HK-2 (cell line): ENCODE results near the gene PTPRS.
"Not testable (repeated sequence)": the region's sequence is repeated elsewhere in the genome, so short reads cannot be mapped to it uniquely, and the experiment has no call there.

ENCODE experiments used
- DNase-seq: peaks from one replicate; pipeline ENCODE4 v3.0.0-alpha.2; 2018; ENCODE audit not compliant: unreplicated experiment

PTPRS gene

GRCh38 chr19:5340637-5341447 is at the start of gene PTPRS:
Gene PTPRS, minus strand, starts transcription at chr19:5340812. Its CDS starts 54,672 bp downstream, at chr19:5286140.
- peak; percentile 90 for DNase-seq

DNA sequence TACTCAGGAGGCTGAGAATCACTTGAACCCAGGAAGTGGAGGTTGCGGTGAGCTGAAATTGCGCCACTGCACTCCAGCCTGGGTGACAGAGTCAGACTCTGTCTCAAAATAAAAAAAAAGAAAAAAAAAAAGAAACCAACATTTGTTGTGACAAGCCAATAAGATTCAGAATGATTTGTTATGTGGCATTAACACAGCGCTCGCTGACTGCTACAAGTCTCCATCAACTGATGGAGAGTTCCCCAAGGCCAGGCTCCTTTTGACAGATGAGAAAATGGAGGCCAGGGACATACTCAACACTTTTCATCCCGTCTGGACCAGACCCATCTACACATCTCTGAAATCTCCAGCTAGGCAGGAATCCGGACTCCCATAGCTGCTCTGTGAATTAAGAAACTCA is 48.7 kb upstream of the PTPRS start:
- DNase-seq, result no peak

- no peak for DNase-seq
These were observed 46.9 kb upstream of the PTPRS start for GRCh38 chr19:5387472-5387871.

DNA sequence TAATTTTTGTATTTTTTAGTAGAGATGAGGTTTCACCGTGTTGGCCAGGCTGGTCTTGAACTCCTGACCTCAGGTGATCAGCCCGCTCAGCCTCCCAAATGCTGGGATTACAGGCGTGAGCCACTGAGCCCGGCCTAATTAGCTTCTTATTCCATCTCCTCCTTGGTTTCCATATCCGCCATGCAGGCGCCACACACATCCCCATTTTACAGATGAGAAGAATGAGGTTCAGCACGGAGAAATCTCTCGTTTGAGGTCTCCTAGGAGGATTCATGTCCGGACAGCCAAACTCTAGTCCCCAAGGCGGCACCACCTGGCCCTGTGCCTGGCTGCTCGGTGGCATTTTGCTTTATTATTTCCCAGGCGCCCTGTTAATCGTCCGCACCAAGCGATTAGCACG is 46.2 kb upstream of the PTPRS start:
- DNase-seq, result no peak

- not testable (repeated sequence) for DNase-seq
These were observed 40.6 kb upstream of the PTPRS start for GRCh38 chr19:5381197-5381596.

DNA sequence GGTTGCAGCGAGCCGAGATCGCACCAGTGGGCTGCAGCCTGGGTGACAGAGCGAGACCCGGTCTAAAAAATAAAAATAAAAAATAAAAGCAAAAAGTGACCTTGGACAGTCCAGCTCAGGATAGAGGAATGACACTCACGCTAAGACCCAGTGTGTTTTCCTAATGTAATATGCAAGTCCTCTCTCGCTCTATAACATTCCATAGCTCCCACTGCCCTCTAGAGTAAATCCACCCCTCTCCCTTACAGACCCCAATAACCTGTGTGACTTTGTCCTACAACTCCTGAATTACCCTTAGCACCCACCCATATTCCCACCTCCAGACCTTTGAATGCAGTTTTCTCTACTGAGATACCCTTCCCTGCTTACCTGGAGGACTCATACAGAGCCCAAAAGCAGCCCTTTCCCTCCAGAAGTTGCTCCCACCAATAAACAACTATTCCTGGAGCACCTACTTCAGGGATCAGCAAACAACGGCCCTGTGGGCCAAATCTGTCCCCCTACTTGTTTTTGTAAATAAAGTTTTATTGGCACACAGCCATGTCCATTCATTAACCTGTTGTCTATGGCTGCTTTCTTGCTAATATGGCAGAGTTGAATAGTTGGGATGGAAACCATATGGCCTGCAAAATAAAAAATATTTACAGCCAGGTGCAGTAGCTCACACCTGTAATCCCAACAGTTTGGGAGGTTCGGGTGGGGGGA is 39.8 kb upstream of the PTPRS start:
- DNase-seq, result no peak

DNA sequence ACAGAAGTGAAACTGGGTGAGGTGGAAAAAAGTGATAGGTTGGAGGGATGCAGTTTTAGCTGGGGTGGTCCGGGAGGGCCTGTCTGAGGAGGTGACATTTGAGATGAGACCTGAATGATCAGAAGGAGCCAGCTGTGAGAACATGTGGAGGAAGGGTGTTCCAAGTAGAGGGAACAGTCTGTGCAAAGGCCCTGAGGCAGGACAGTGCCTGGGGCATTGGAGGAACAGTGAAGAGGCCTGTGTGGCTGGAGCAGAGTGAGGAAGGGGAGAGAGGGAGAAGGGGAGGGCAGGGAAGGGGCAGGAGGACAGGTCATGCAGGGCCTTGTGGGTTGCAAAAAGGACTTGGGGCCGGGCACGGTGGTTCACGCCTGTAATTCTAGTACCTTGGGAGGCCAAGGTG is 36.3 kb upstream of the PTPRS start:
- DNase-seq, result no peak

GRCh38 chr19:5372572-5373200 is 32.1 kb upstream of the PTPRS start:
- no peak for DNase-seq

GRCh38 chr19:5369962-5370367 is 29.4 kb upstream of the PTPRS start:
- peak; percentile 52 for DNase-seq

DNA sequence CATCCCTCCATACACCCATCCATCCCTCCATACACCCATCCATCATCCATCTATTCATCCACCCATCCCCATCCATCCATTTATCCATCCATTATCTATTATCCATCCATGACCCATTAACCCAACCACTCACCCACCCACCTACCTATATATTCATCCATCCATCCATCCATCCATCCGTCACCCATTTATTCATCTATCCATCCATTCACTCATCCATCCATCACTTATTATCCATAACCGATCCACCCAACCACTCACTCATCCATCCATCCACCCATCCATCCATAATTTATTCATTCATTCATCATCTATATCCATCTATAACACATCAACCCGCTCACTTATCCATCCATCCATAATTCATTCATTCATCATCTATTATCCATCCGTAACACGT is 28.7 kb upstream of the PTPRS start:
- no peak for DNase-seq

DNA sequence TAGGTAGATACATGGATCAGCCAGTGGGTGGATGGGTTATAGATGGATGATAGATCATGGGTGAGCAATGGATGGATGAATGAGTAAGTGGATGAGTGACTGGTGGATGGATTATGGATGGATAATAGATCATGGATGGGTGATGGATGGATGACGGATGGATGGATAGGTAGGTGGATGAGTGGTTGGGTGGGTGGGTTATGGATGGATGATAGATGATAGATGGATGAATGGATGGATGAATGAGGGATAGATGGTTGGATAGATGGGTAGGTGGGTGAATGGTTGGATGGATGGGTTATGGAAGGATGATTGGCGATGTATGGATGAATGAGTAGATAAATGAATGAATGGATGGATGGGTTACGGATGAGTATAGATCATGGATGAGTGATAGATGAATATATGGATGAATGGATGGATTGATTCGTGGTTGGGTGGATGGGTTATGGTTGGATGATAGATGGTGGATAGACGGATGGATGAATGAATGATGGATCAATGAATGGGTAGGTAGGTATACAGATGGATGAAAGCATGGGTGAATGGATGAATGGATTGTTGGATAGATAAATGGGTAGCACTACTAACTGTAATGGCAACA is 27.0 kb upstream of the PTPRS start:
- no peak for DNase-seq

GRCh38 chr19:5365905-5366304 is 25.3 kb upstream of the PTPRS start:
- DNase-seq, result no peak

- DNase-seq, result no peak
These were observed 24.1 kb upstream of the PTPRS start for GRCh38 chr19:5364674-5365073.

GRCh38 chr19:5361839-5362238 is 21.2 kb upstream of the PTPRS start:
- DNase-seq, result not testable (repeated sequence)

DNA sequence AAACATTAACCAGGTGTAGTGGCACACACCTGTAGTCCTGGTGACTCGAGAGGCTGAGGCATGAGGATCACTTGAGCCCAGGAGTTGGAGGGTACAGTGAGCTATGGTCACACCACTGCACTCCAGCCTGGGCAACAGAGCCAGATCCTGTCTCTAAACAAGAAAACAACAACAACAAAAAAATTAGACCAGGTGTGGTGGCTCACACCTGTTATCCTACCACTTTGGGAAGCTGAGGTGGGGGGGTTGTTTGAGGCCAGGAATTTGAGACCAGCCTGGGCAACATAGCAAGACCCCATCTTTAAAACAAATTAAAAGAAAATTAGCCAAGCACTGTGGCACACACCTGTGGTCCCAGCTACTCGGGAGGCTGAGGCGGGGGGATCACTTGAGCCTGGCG is 20.8 kb upstream of the PTPRS start:
- DNase-seq, result no peak

- DNase-seq, result no peak
These were observed 19.6 kb upstream of the PTPRS start for GRCh38 chr19:5360003-5360780.

- DNase-seq, result no peak
These were observed 17.7 kb upstream of the PTPRS start for GRCh38 chr19:5358173-5358800.

DNA sequence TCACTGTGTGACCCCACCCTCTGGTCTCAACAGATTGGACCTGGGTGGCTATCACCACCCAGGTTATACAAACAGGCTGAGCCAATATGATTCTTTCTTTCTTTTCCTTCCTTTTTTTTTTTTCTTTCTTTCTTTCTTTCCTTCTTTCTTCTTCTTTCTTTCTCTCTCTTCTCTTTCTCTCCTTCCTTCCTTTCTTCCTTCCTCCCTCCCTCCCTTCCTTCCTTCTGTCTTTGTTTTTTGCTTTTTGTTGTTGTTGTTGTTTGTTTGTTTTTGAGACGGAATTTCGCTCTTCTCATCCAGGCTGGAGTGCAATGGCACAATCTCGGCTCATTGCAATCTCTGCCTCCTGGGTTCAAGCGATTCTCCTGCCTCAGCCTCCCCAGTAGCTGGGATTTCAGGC is 17.0 kb upstream of the PTPRS start:
- DNase-seq, result no peak

DNA sequence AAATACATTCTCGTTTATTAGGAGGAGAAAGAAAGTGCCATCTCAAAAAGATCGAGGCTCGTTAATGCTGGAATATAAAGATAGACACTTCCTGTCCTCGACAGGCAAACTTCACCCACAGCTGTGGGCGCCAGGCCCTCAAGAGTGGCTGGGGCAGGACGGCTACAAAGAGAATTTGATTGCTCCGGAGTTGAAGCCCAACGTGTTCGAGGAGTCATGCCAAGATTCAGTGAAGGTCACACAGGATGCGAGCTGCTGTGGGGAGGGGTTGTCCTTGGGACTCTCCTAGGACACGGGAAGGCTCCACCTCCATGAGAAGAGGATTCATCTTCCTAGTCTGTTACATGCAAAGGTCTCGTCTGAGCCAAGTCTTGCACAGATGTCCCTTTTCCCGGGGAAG is 16.3 kb upstream of the PTPRS start:
- no peak for DNase-seq

GRCh38 chr19:5356428-5356827 is 15.8 kb upstream of the PTPRS start:
- no peak for DNase-seq

DNA sequence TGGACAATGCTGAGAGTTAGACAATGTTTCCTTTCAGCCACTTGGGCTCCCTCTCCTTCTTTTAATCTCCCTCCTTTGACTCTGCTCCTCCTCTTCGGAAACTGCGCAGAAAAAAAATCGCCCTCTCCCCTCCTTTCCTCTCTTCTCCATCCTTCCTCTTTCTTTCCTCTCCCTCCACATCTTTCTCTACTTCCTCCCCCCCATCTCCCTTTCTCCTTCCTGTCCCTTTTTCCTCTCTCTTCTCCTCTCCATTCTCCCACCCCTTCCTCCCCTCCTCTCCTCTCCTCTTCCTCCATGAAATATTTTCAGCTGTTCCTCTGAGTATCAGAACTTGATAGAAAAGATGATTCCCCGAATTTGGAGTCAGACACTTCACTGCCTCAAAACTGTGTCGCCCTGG is 15.1 kb upstream of the PTPRS start:
- DNase-seq, result no peak
